ENCODE measurements around the gene GPR157.

- TF ChIP-seq, protein P1, sequence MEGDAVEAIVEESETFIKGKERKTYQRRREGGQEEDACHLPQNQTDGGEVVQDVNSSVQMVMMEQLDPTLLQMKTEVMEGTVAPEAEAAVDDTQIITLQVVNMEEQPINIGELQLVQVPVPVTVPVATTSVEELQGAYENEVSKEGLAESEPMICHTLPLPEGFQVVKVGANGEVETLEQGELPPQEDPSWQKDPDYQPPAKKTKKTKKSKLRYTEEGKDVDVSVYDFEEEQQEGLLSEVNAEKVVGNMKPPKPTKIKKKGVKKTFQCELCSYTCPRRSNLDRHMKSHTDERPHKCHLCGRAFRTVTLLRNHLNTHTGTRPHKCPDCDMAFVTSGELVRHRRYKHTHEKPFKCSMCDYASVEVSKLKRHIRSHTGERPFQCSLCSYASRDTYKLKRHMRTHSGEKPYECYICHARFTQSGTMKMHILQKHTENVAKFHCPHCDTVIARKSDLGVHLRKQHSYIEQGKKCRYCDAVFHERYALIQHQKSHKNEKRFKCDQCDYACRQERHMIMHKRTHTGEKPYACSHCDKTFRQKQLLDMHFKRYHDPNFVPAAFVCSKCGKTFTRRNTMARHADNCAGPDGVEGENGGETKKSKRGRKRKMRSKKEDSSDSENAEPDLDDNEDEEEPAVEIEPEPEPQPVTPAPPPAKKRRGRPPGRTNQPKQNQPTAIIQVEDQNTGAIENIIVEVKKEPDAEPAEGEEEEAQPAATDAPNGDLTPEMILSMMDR (IDR thresholded peaks at IDR 0.05): no peak
- TF ChIP-seq POLR2A (IDR thresholded peaks at IDR 0.05): no peak
Observed at GRCh38 chr1:9062846-9063245, 66.1 kb downstream of the GPR157 start.

All from uterus (tissue), 2 donors.